HEK293 (cell line): ENCODE data around the gene OTOS.

Source experiments
- CTCF ChIA-PET: fragments of 350-600 bp; formaldehyde crosslinking; extraction: SDS; loops from one replicate; lab custom pipeline; 2021; ENCODE audit warnings: antibody characterized with exemption; lab: Yijun Ruan, JAX
- POLR2A ChIA-PET: fragments of 300-600 bp; formaldehyde crosslinking; extraction: SDS; loops from one replicate; lab custom pipeline; 2020; ENCODE audit warnings: antibody characterized with exemption, inconsistent platforms; lab: Yijun Ruan, JAX
- H3K27ac ChIP-seq: fragments of 200-500 bp; sonication (Bioruptor generic); 2 replicates; pipeline ENCODE4 v1.5.1; 2014; ENCODE audit warnings: low read depth, low read length, control low read depth, inconsistent platforms; ENCODE audit errors: extremely low read depth
- H3K36me3 ChIP-seq, 2 experiments: fragments of 200-500 bp in 1 of 2; sonication (Bioruptor generic) in 1 of 2; 1 replicate in 1 of 2; 2 replicates in 1 of 2; pipeline ENCODE4 v1.5.1; 2014 to 2017; ENCODE audit warnings: inconsistent platforms in 2 of 2, low read length in 2 of 2; ENCODE audit not compliant: control insufficient read depth in 2 of 2, insufficient read depth in 1 of 2
- H3K4me1 ChIP-seq: fragments of 200-500 bp; sonication (Bioruptor generic); 2 replicates; pipeline ENCODE4 v1.5.1; 2014; ENCODE audit warnings: mild to moderate bottlenecking, low read length, inconsistent platforms; ENCODE audit not compliant: control insufficient read depth, insufficient read depth
- H3K4me3 ChIP-seq: 2 replicates; pipeline ENCODE4 v1.5.1; 2011; ENCODE audit warnings: low read depth, mild to moderate bottlenecking, control low read depth, low read length, moderate library complexity
- H3K9me3 ChIP-seq: fragments of 200-500 bp; sonication (Bioruptor generic); 2 replicates; pipeline ENCODE4 v1.5.1; 2014; ENCODE audit warnings: low read depth, low read length, inconsistent platforms; ENCODE audit not compliant: control insufficient read depth, insufficient read depth
- AEBP2 ChIP-seq: fragments of 450-650 bp; formaldehyde crosslinking; IDR thresholded peaks from 2 replicates; pipeline ENCODE4 v1.5.1; 2016; ENCODE audit warnings: missing biosample characterization, missing genetic modification characterization, borderline replicate concordance
- GFI1B ChIP-seq: fragments of 450-650 bp; formaldehyde crosslinking; IDR thresholded peaks from 2 replicates; pipeline ENCODE4 v1.5.1; 2016; ENCODE audit warnings: missing biosample characterization, missing genetic modification characterization
- GLIS1 ChIP-seq: fragments of 450-650 bp; formaldehyde crosslinking; IDR thresholded peaks from 2 replicates; pipeline ENCODE4 v1.5.1; 2016; ENCODE audit warnings: missing biosample characterization, missing genetic modification characterization
- HOXC10 ChIP-seq: sonication (generic); formaldehyde crosslinking; IDR thresholded peaks from 2 replicates; pipeline ENCODE4 v1.8.1; 2023; ENCODE audit warnings: mild to moderate bottlenecking, missing genetic modification reagents
- KLF1 ChIP-seq: fragments of 450-650 bp; formaldehyde crosslinking; IDR thresholded peaks from 2 replicates; pipeline ENCODE4 v1.5.1; 2016; ENCODE audit warnings: missing biosample characterization, missing genetic modification characterization
- ZFP3 ChIP-seq: fragments of 450-650 bp; formaldehyde crosslinking; IDR thresholded peaks from 2 replicates; pipeline ENCODE4 v1.5.1; 2016; ENCODE audit warnings: low read depth, missing biosample characterization, missing genetic modification characterization
- ZFP41 ChIP-seq: fragments of 450-650 bp; formaldehyde crosslinking; IDR thresholded peaks from 2 replicates; pipeline ENCODE4 v1.5.1; 2016; ENCODE audit warnings: missing biosample characterization, missing genetic modification characterization, borderline replicate concordance
- ZNF132 ChIP-seq: fragments of 450-650 bp; formaldehyde crosslinking; IDR thresholded peaks from 2 replicates; pipeline ENCODE4 v1.5.1; 2017; ENCODE audit warnings: missing biosample characterization, missing genetic modification characterization, borderline replicate concordance
- ZNF157 ChIP-seq: fragments of 450-650 bp; formaldehyde crosslinking; IDR thresholded peaks from 2 replicates; pipeline ENCODE4 v1.5.1; 2016; ENCODE audit warnings: missing biosample characterization, missing genetic modification characterization
- ZNF169 ChIP-seq: fragments of 450-650 bp; formaldehyde crosslinking; IDR thresholded peaks from 2 replicates; pipeline ENCODE4 v1.5.1; 2016; ENCODE audit warnings: missing biosample characterization, missing genetic modification characterization
- ZNF248 ChIP-seq: fragments of 450-650 bp; formaldehyde crosslinking; IDR thresholded peaks from 2 replicates; pipeline ENCODE4 v1.5.1; 2017; ENCODE audit warnings: missing biosample characterization, missing genetic modification characterization
- ZNF350 ChIP-seq: fragments of 450-650 bp; formaldehyde crosslinking; IDR thresholded peaks from 2 replicates; pipeline ENCODE4 v1.5.0; 2017; ENCODE audit warnings: missing biosample characterization, mild to moderate bottlenecking, missing genetic modification characterization
- ZNF544 ChIP-seq: fragments of 450-650 bp; formaldehyde crosslinking; IDR thresholded peaks from 2 replicates; pipeline ENCODE4 v1.5.0; 2017; ENCODE audit warnings: missing biosample characterization, missing genetic modification characterization
- ZNF645 ChIP-seq: fragments of 450-650 bp; formaldehyde crosslinking; IDR thresholded peaks from 2 replicates; pipeline ENCODE4; 2016; ENCODE audit warnings: missing biosample characterization, missing genetic modification characterization
- ZNF701 ChIP-seq: fragments of 450-650 bp; formaldehyde crosslinking; IDR thresholded peaks from 2 replicates; pipeline ENCODE4 v1.5.1; 2016; ENCODE audit warnings: missing biosample characterization, missing genetic modification characterization
- ZNF707 ChIP-seq: fragments of 450-650 bp; formaldehyde crosslinking; IDR thresholded peaks from 2 replicates; pipeline ENCODE4 v1.5.1; 2016; ENCODE audit warnings: missing biosample characterization, missing genetic modification characterization
- ZNF768 ChIP-seq: fragments of 450-650 bp; formaldehyde crosslinking; IDR thresholded peaks from 2 replicates; pipeline ENCODE4 v1.5.1; 2018; ENCODE audit warnings: missing biosample characterization, mild to moderate bottlenecking, missing genetic modification characterization
- ZNF830 ChIP-seq: fragments of 450-650 bp; IDR thresholded peaks from 2 replicates; pipeline ENCODE4 v1.5.0; 2018; ENCODE audit warnings: missing biosample characterization, missing genetic modification characterization, low read depth, mild to moderate bottlenecking, moderate library complexity
- ZSCAN5A ChIP-seq: fragments of 450-650 bp; formaldehyde crosslinking; IDR thresholded peaks from 2 replicates; pipeline ENCODE4 v1.5.1; 2016; ENCODE audit warnings: missing biosample characterization, missing genetic modification characterization
- TF ChIP-seq, protein P1 (sequence below): fragments of 450-650 bp; formaldehyde crosslinking; IDR thresholded peaks from 2 replicates; pipeline ENCODE4 v1.5.1; 2017; ENCODE audit warnings: missing biosample characterization, missing genetic modification characterization

Gene OTOS

GRCh38 chr2:240168546-240169361 is 28.3 kb upstream of the OTOS start:
- CTCF ChIA-PET, result interaction anchor here (0.6 kb wide), 1 partner anchor 9 kb away, joined by 4 read pairs; no protein-coding TSS in a partner anchor
- H3K9me3 ChIP-seq, result no peaks in the 10 kb centered on the region
- H3K36me3 ChIP-seq, result no peaks in the 10 kb centered on the region
- no peak overlapping the region for H3K4me3 ChIP-seq
- POLR2A ChIA-PET, result interaction anchor here (0.5 kb wide), 1 partner anchor 80 kb away, joined by 3 read pairs; no protein-coding TSS in a partner anchor
- H3K4me1 ChIP-seq, result peaks cover 5% of the 10 kb centered on the region
- no peak overlapping the region for H3K27ac ChIP-seq
- TF ChIP-seq ZNF169 (tag by site-specific recombination) (no peak), ZSCAN5A (tag by site-specific recombination) (no peak), ZNF768 (tag by site-specific recombination) (no peak), ZNF701 (no peak), ZFP41 (tag by site-specific recombination) (no peak), ZFP3 (no peak), KLF1 (no peak), ZNF350 (no peak)

GRCh38 chr2:240168041-240168440 is 27.6 kb upstream of the OTOS start:
- peaks cover 5% of the 10 kb centered on the region for H3K4me1 ChIP-seq
- H3K9me3 ChIP-seq, result no peaks in the 10 kb centered on the region
- no peak overlapping the region for H3K4me3 ChIP-seq
- no peaks in the 10 kb centered on the region for H3K36me3 ChIP-seq
- TF ChIP-seq, protein P1, sequence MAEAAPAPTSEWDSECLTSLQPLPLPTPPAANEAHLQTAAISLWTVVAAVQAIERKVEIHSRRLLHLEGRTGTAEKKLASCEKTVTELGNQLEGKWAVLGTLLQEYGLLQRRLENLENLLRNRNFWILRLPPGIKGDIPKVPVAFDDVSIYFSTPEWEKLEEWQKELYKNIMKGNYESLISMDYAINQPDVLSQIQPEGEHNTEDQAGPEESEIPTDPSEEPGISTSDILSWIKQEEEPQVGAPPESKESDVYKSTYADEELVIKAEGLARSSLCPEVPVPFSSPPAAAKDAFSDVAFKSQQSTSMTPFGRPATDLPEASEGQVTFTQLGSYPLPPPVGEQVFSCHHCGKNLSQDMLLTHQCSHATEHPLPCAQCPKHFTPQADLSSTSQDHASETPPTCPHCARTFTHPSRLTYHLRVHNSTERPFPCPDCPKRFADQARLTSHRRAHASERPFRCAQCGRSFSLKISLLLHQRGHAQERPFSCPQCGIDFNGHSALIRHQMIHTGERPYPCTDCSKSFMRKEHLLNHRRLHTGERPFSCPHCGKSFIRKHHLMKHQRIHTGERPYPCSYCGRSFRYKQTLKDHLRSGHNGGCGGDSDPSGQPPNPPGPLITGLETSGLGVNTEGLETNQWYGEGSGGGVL, result no peak
- no peak for TF ChIP-seq GLIS1 (tag by site-specific recombination)
- no peak for TF ChIP-seq ZNF248
- TF ChIP-seq ZNF544 (tag by site-specific recombination), result no peak
- TF ChIP-seq AEBP2 (tag by site-specific recombination), result no peak
- no peak for TF ChIP-seq ZNF645 (tag by site-specific recombination)
- TF ChIP-seq, all 188 proteins: peak for 0
- H3K27ac ChIP-seq, result no peak overlapping the region
- ChIA-PET CTCF (no interaction called here), POLR2A (no interaction called here)

GRCh38 chr2:240167588-240167880 is 27.1 kb upstream of the OTOS start:
- no peak overlapping the region for H3K27ac ChIP-seq
- H3K4me1 ChIP-seq, result peaks cover 5% of the 10 kb centered on the region
- no peak for TF ChIP-seq HOXC10
- no peak for TF ChIP-seq ZNF830 (tag by site-specific recombination)
- TF ChIP-seq ZNF707 (tag by site-specific recombination), result no peak
- no peak for TF ChIP-seq ZNF157 (tag by site-specific recombination)
- TF ChIP-seq ZNF544 (tag by site-specific recombination), result no peak
- TF ChIP-seq GFI1B (tag by site-specific recombination), result no peak
- TF ChIP-seq ZNF132 (tag by site-specific recombination), result no peak
- TF ChIP-seq, all 188 proteins: peak for 0
- Histone ChIP-seq H3K9me3 (no peaks in the 10 kb centered on the region), H3K4me3 (no peak overlapping the region), H3K36me3 (no peaks in the 10 kb centered on the region)
- ChIA-PET CTCF (no interaction called here), POLR2A (no interaction called here)
